ENCODE measurements around the gene TMPRSS13.

DNA sequence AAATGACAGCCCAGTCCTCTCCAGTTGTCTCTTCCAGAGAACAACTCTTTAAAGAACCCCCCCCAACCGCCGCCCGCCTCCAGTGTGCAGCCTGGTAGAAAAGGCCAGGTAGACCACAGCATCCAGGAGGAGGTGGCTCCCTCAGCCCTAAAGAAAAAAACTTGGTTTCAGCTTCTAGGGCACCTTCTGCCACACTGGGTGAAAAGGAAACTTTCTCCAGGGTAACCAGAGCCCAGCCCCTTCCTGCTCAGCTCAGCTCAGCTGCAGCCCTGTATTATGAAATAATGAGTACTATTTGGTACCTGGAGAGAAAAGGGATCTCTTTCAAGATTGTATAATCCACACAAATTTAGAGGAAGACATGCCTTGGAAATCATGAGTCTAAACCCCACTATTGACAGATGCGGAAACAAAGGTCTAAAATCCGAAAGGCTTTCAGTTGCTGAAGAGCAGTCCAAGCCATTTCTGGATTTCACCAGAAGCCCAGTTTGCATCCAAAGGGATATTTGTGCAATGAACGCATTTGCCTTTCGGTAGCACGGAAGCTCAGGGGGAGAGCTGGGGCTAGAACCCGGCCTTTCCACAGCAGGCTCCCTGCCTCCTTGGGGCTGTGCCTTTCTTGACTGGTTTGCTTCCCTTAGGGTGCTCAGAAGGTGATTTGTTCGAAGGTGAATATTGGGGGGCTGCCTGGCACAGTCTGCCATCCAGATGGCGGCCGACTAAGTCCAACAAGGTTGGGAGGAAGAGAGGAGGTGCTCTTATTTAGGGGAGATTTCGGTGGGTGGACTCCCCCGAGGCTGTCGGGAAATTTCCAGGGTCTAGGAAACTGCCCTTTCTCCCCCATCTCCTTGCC is 56.0 kb downstream of the TMPRSS13 start:
- TF ChIP-seq, protein P1, sequence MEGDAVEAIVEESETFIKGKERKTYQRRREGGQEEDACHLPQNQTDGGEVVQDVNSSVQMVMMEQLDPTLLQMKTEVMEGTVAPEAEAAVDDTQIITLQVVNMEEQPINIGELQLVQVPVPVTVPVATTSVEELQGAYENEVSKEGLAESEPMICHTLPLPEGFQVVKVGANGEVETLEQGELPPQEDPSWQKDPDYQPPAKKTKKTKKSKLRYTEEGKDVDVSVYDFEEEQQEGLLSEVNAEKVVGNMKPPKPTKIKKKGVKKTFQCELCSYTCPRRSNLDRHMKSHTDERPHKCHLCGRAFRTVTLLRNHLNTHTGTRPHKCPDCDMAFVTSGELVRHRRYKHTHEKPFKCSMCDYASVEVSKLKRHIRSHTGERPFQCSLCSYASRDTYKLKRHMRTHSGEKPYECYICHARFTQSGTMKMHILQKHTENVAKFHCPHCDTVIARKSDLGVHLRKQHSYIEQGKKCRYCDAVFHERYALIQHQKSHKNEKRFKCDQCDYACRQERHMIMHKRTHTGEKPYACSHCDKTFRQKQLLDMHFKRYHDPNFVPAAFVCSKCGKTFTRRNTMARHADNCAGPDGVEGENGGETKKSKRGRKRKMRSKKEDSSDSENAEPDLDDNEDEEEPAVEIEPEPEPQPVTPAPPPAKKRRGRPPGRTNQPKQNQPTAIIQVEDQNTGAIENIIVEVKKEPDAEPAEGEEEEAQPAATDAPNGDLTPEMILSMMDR (conservative IDR thresholded peaks at IDR 0.05; ENCODE audit: low read length), result no peak
- TF ChIP-seq EZH2phosphoT487 (IDR thresholded peaks at IDR 0.05; ENCODE audit: borderline replicate concordance, low read depth, low read length), result no peak

Measured in OCI-LY7 (cell line).